HL-60 (cell line): ENCODE results near the gene PKD2.

Experiments
- CTCF ChIP-seq: IDR thresholded peaks from one replicate; pipeline ENCODE4 v1.5.1; 2011; ENCODE audit warnings: low read length, control low read depth, inconsistent platforms; ENCODE audit not compliant: insufficient read depth
- REST ChIP-seq: IDR thresholded peaks from 2 replicates; pipeline ENCODE4 v1.6.1; 2012; ENCODE audit warnings: low read depth; ENCODE audit not compliant: insufficient replicate concordance

- TF ChIP-seq CTCF (no peak), REST (no peak)
Observed at GRCh38 chr4:88017516-88018297, 10.3 kb downstream of the PKD2 start.
